DND-41 (cell line): Measurements from ENCODE around the gene SEC16A.
A peak's percentile ranks its signal among the peaks of the same experiment; 100 is the strongest.

Source experiments
- ATAC-seq: fragments of 200-7000 bp; cut with Tn5 transposase; 3 replicates; pipeline ENCODE4 v1.9.1; 2021; ENCODE audit warnings: low read depth; ENCODE audit not compliant: insufficient read depth
- DNase-seq: peaks from one replicate; pipeline ENCODE4 v3.0.0-alpha.2; 2020
- H2AFZ ChIP-seq: 2 replicates; pipeline ENCODE4 v1.6.0; 2012; ENCODE audit warnings: low read depth, low read length
- H3K27ac ChIP-seq: 2 replicates; pipeline ENCODE4 v1.5.1; 2012; ENCODE audit warnings: low read length, inconsistent platforms
- H3K27me3 ChIP-seq: fragments of 200-600 bp; sonication (generic); 2 replicates; pipeline ENCODE4 v1.6.0; 2012; ENCODE audit warnings: low read length, mild to moderate bottlenecking, inconsistent platforms; ENCODE audit not compliant: insufficient read depth, poor library complexity
- H3K36me3 ChIP-seq: 2 replicates; pipeline ENCODE4 v1.5.1; 2012; ENCODE audit warnings: low read length, inconsistent platforms; ENCODE audit not compliant: insufficient read depth
- H3K4me1 ChIP-seq: 2 replicates; pipeline ENCODE4 v1.5.1; 2012; ENCODE audit warnings: mild to moderate bottlenecking, low read length; ENCODE audit not compliant: insufficient read depth
- H3K4me2 ChIP-seq: 2 replicates; pipeline ENCODE4 v1.6.0; 2012; ENCODE audit warnings: mild to moderate bottlenecking, moderate library complexity, low read length, inconsistent platforms; ENCODE audit not compliant: insufficient read depth
- H3K4me3 ChIP-seq, 2 experiments: fragments of 200-600 bp in 1 of 2; shearing (Covaris generic) in 1 of 2; 2 replicates each; pipeline ENCODE4 v1.5.1; 2012 to 2016; ENCODE audit warnings: inconsistent platforms in 2 of 2, low read length in 2 of 2, mild to moderate bottlenecking in 2 of 2, low read depth in 1 of 2, moderate library complexity in 1 of 2
- H3K79me2 ChIP-seq: 2 replicates; pipeline ENCODE4 v1.6.0; 2012; ENCODE audit warnings: low read length, inconsistent platforms; ENCODE audit not compliant: insufficient read depth
- H3K9ac ChIP-seq: 2 replicates; pipeline ENCODE4 v1.6.0; 2012; ENCODE audit warnings: low read depth, mild to moderate bottlenecking, inconsistent platforms, low read length, moderate library complexity
- H3K9me3 ChIP-seq: 2 replicates; pipeline ENCODE4 v1.5.1; 2012; ENCODE audit warnings: low read length, moderate library complexity, mild to moderate bottlenecking, inconsistent platforms; ENCODE audit not compliant: insufficient read depth, severe bottlenecking
- H4K20me1 ChIP-seq: 2 replicates; pipeline ENCODE4 v1.6.0; 2012; ENCODE audit warnings: low read length; ENCODE audit not compliant: insufficient read depth
- EZH2 ChIP-seq: IDR thresholded peaks from 3 replicates; pipeline ENCODE4 v1.6.1; 2012; ENCODE audit warnings: borderline replicate concordance, low read depth, mild to moderate bottlenecking, moderate library complexity, low read length, inconsistent platforms; ENCODE audit not compliant: severe bottlenecking
- TF ChIP-seq, protein P1 (sequence below): IDR thresholded peaks from 2 replicates; pipeline ENCODE4 v1.5.1; 2012; ENCODE audit warnings: borderline replicate concordance, low read length, moderate library complexity, mild to moderate bottlenecking; ENCODE audit not compliant: poor library complexity, severe bottlenecking; ENCODE audit errors: extremely low read depth

SEC16A gene

DNA sequence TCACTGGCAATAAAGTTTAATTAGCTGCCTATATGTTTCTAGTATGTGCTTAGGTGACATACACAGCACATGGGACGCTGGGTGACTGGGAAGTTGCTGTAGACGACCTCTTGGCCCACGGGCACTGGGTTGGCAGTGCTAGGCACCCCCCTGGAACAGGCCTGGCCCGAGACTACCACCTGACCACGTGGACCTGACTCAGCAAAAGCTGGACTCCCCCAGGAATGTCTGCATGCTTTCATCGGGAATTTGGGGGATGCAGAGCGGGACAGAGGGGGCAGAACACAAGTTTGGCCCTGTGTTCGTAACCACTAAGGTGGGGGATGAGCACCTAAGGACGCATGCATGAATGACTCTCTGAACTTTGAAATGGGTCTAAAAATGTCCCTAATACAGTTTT lies 26.6 kb downstream of the SEC16A start:
- Histone ChIP-seq H3K36me3 (peaks cover 84% of the 10 kb centered on the region), H3K27me3 (no peaks in the 10 kb centered on the region), H3K4me1 (no peaks in the 10 kb centered on the region), H2AFZ (no peak overlapping the region), H3K27ac (no peak overlapping the region), H3K9me3 (no peaks in the 10 kb centered on the region), H3K4me3 (no peak overlapping the region), H4K20me1 (peaks cover 13% of the 10 kb centered on the region; the same call in 1 of the 2 replicates), H3K9ac (no peak overlapping the region), H3K4me2 (no peak overlapping the region), H3K79me2 (no peaks in the 10 kb centered on the region)
- TF ChIP-seq EZH2 = no peak
- TF ChIP-seq, protein P1, sequence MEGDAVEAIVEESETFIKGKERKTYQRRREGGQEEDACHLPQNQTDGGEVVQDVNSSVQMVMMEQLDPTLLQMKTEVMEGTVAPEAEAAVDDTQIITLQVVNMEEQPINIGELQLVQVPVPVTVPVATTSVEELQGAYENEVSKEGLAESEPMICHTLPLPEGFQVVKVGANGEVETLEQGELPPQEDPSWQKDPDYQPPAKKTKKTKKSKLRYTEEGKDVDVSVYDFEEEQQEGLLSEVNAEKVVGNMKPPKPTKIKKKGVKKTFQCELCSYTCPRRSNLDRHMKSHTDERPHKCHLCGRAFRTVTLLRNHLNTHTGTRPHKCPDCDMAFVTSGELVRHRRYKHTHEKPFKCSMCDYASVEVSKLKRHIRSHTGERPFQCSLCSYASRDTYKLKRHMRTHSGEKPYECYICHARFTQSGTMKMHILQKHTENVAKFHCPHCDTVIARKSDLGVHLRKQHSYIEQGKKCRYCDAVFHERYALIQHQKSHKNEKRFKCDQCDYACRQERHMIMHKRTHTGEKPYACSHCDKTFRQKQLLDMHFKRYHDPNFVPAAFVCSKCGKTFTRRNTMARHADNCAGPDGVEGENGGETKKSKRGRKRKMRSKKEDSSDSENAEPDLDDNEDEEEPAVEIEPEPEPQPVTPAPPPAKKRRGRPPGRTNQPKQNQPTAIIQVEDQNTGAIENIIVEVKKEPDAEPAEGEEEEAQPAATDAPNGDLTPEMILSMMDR = no peak
- ATAC-seq (no peak), DNase-seq (no peak)

DNA sequence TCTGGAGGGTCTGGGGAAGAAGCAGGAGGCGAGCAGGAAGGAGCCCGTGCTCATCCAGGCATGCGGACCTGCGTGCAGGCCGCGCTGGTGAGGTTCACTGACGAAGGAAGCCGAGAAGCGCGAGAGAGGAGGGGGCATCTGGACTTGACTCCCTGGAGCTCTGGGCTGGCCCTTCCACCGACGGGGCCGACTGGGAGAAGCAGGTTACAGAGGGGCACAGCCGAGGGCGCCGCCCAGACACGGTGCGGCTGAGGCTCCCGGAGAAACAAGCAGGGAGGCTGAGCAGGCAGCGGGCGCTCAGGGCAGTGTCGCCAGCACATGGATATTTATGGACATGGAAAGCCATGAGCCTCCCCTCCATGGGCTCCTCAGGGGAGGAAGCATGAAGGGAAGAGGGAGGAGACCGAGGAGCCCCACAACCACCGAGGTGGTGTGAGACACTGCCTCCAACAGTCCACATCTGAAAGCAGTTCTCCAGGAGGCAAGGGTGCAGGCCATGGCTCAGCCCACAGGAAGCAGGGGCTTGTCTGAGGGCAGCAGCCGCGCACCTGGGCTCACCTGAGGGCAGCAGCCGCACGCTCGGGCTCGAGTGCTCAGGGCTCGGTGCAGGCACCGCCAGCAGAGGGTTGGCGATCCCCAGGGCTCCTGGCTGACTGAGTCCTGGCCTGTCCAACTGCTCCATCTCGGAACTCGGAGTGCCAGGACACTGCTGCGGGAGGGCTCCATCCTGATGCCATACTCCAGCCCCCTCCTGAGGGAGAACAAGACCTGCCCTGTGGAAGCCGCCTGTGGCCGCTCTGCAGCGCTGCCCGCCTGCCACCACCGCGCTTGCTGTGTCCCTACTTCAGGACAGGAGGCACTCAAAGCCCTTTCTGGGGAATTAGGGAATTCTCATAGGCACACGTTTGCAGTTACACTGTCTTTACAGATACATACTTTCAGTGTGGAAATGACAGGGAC lies 27.5 kb downstream of the SEC16A start:
- Histone ChIP-seq H3K9ac (no peak overlapping the region), H2AFZ (no peak overlapping the region), H3K36me3 (peaks cover 85% of the 10 kb centered on the region), H3K4me2 (no peak overlapping the region), H3K4me1 (no peaks in the 10 kb centered on the region), H3K27ac (no peak overlapping the region), H3K27me3 (no peaks in the 10 kb centered on the region), H3K9me3 (no peaks in the 10 kb centered on the region), H3K79me2 (no peaks in the 10 kb centered on the region), H4K20me1 (peaks cover 17% of the 10 kb centered on the region), H3K4me3 (no peak overlapping the region)
- peak; percentile 14; the same call in 1 of the 3 replicates for ATAC-seq
- TF ChIP-seq, protein P1 = no peak
- no peak for TF ChIP-seq EZH2
- no peak for DNase-seq

DNA sequence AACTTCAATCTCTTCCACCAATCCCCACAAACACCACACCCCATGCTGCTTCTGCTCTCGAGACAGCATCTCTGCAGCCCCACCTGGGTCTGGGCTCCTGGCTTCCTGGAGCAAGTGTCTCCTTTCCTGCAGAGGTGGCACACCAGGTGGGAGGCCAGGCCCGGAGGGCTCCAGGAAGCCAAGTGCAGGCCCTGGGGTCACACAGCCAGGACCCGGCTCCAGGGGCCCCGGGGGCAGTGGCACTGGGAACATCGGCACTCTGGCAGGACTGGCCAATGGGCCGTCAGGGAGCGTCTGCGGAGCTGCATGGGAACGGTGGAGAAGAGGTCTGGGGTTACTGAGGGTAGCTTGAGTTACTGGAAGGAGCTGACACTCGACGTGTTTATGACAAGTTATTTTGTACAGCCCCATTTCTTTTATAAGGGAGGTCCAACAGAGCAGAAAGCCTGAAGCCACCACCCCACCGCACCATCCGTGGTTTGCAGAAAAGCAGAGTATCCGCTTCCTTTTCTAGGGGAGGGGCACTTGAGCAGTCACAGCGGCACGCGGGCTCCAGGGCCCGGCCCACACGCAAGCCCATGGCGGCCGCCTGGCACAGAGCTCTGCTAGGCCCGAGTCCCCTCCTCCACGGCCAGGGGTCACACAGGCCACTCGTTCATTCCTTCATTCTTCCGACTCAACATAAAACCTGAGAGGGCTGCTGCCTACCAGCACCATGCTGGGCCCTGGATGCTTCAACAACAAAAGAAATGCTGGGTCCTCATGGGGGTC lies 28.6 kb downstream of the SEC16A start:
- no peak overlapping the region for H3K9ac ChIP-seq

More for the DNA sequence above, 28.6 kb downstream of the SEC16A start:
- H2AFZ ChIP-seq = no peak overlapping the region
- H3K27ac ChIP-seq = no peak overlapping the region
- peaks cover 87% of the 10 kb centered on the region for H3K36me3 ChIP-seq
- peaks cover 17% of the 10 kb centered on the region for H4K20me1 ChIP-seq
- H3K79me2 ChIP-seq = no peaks in the 10 kb centered on the region
- DNase-seq (no peak), ATAC-seq (no peak)
- no peaks in the 10 kb centered on the region for H3K9me3 ChIP-seq
- no peaks in the 10 kb centered on the region for H3K27me3 ChIP-seq
- H3K4me1 ChIP-seq = no peaks in the 10 kb centered on the region
- no peak overlapping the region for H3K4me3 ChIP-seq
- TF ChIP-seq EZH2 = no peak
- TF ChIP-seq, protein P1 = no peak
- H3K4me2 ChIP-seq = no peak overlapping the region
